ENCODE data around the gene CENPO. TPM values are rescaled to one million over a fixed set of nuclear protein-coding genes. Genes with fewer than 3 reads are reported as not detected.
"Not testable (repeated sequence)": the region's sequence is repeated elsewhere in the genome, so short reads cannot be mapped to it uniquely, and the experiment has no call there.

CENPO gene
- total RNA-seq, 1 donor from 2014 or later: 13.4 TPM

GRCh38 chr2:24797644-24798043, 4.4 kb downstream of the CENPO start:
- ATAC-seq (ENCODE audit: low read depth) (no peak), DNase-seq (no peak)
- H3K4me1 Mint-ChIP-seq: peaks cover 13% of the 10 kb centered on the region
- H3K4me3 Mint-ChIP-seq: no peak overlapping the region
- intact Hi-C loops (cut with micrococcal nuclease): no loop called here
- H3K27ac Mint-ChIP-seq: no peak overlapping the region
- no peak for TF ChIP-seq CTCF (IDR thresholded peaks at IDR 0.05)
- ChIA-PET POLR2A (no interaction called here), CTCF (interaction anchor here (1.4 kb wide), 1 partner anchor 30 kb away, joined by 4 read pairs; no protein-coding TSS in a partner anchor)
- H3K27me3 Mint-ChIP-seq: no peaks in the 10 kb centered on the region
- no peaks in the 10 kb centered on the region for H3K9me3 Mint-ChIP-seq
- H3K36me3 Mint-ChIP-seq (ENCODE audit: low read depth): peaks cover 33% of the 10 kb centered on the region

DNA sequence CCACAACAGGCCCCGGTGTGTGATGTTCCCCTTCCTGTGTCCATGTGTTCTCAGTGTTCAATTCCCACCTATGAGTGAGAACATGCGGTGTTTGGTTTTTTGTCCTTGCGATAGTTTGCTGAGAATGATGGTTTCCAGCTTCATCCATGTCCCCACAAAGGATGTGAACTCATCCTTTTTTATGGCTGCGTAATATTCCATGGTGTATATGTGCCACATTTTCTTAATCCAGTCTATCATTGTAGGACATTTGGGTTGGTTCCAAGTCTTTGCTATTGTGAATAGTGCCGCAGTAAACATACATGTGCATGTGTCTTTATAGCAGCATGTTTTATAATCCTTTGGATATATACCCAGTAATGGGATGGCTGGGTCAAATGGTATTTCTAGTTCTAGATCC, 7.3 kb downstream of the CENPO start:
- CTCF ChIA-PET: not testable (repeated sequence)
- H3K36me3 Mint-ChIP-seq (ENCODE audit: low read depth): peaks cover 37% of the 10 kb centered on the region

GRCh38 chr2:24805811-24806660, 12.8 kb downstream of the CENPO start:
- H3K9me3 Mint-ChIP-seq; DNase-seq; intact Hi-C loops (cut with micrococcal nuclease); ATAC-seq (ENCODE audit: low read depth); POLR2A ChIA-PET; H3K27ac Mint-ChIP-seq; CTCF ChIA-PET; H3K4me1 Mint-ChIP-seq; H3K27me3 Mint-ChIP-seq; H3K4me3 Mint-ChIP-seq: not testable (repeated sequence)
- peaks cover 32% of the 10 kb centered on the region for H3K36me3 Mint-ChIP-seq (ENCODE audit: low read depth)

More for the DNA sequence above, 7.3 kb downstream of the CENPO start:
- DNase-seq; H3K27ac Mint-ChIP-seq; H3K4me1 Mint-ChIP-seq; ATAC-seq (ENCODE audit: low read depth); H3K27me3 Mint-ChIP-seq; POLR2A ChIA-PET; H3K9me3 Mint-ChIP-seq; intact Hi-C loops (cut with micrococcal nuclease); H3K4me3 Mint-ChIP-seq: not testable (repeated sequence)

GRCh38 chr2:24806661-24807036, 13.4 kb downstream of the CENPO start:
- POLR2A ChIA-PET: interaction anchor here (0.6 kb wide), 1 partner anchor 151 kb away, joined by 3 read pairs; no protein-coding TSS in a partner anchor
- intact Hi-C loops (cut with micrococcal nuclease): no loop called here
- Mint-ChIP-seq H3K4me3 (no peak overlapping the region), H3K27ac (no peak overlapping the region), H3K27me3 (no peaks in the 10 kb centered on the region), H3K4me1 (no peaks in the 10 kb centered on the region), H3K9me3 (peaks cover 6% of the 10 kb centered on the region), H3K36me3 (ENCODE audit: low read depth) (peaks cover 31% of the 10 kb centered on the region)
- CTCF ChIA-PET: no interaction called here
- TF ChIP-seq CTCF (IDR thresholded peaks at IDR 0.05): no peak
- DNase-seq (no peak), ATAC-seq (ENCODE audit: low read depth) (no peak)

DNA sequence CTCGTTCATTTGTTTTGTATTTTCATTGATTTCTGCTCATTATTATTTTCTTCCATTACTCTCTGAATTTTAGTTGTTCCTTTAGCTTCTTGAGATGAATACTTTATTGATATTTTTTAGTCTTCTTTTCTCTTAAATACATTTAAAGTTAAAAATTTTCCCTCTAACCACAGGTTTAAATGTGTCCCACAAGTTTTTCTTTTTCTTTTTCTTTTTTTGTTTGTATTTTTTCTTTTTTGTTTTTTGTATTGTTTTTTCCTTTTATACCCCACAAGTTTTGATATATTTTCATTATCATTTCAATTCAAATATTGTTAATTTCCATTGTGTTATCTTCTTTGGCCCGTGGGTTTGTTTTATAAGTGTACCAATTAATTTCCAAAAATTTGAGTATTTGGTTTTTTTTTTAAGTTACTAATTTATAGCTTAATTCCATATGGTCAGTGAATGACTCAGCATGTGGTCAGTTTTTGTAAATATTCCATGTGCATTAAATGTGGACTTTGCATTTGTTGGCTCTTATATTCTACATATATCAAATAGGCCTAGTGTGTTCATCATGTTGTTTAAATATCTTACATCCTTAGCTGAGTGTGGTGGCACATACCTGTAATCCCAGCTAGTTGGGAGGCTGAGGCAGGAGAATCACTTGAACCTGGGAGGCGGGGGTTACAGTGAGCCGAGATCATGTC, 16.2 kb downstream of the CENPO start:
- intact Hi-C loops (cut with micrococcal nuclease): no loop called here
- ChIA-PET POLR2A (interaction anchor here (0.5 to 1.2 kb wide), 2 partner anchors 319 to 402 kb away, joined by 3 to 6 read pairs; partner anchors contain the start of gene NCOA1), CTCF (no interaction called here)
- TF ChIP-seq CTCF (IDR thresholded peaks at IDR 0.05): no peak
- DNase-seq (no peak), ATAC-seq (ENCODE audit: low read depth) (no peak)
- H3K9me3 Mint-ChIP-seq: peaks cover 6% of the 10 kb centered on the region
- H3K4me1 Mint-ChIP-seq: no peaks in the 10 kb centered on the region
- H3K4me3 Mint-ChIP-seq: no peak overlapping the region
- H3K27ac Mint-ChIP-seq: no peak overlapping the region
- H3K27me3 Mint-ChIP-seq: no peaks in the 10 kb centered on the region
- peaks cover 24% of the 10 kb centered on the region for H3K36me3 Mint-ChIP-seq (ENCODE audit: low read depth)

GRCh38 chr2:24813691-24814137, 20.5 kb downstream of the CENPO start:
- no peak overlapping the region for H3K4me3 Mint-ChIP-seq
- ATAC-seq (ENCODE audit: low read depth) (no peak), DNase-seq (no peak)
- peaks cover 38% of the 10 kb centered on the region for H3K36me3 Mint-ChIP-seq (ENCODE audit: low read depth)
- ChIA-PET CTCF (no interaction called here), POLR2A (no interaction called here)
- no peaks in the 10 kb centered on the region for H3K27me3 Mint-ChIP-seq
- H3K27ac Mint-ChIP-seq: no peak overlapping the region
- intact Hi-C loops (cut with micrococcal nuclease): no loop called here
- no peak for TF ChIP-seq CTCF (IDR thresholded peaks at IDR 0.05)
- H3K4me1 Mint-ChIP-seq: no peaks in the 10 kb centered on the region
- no peaks in the 10 kb centered on the region for H3K9me3 Mint-ChIP-seq

Measured in activated B cell treated with CpG ODN at 0.5 μM for 24 hours (primary cell).